22Rv1 (cell line): ENCODE results near the gene TCP11.

Experiments used
- ZFX ChIP-seq: fragments of 450-650 bp; IDR thresholded peaks from 2 replicates; pipeline ENCODE4 v1.6.1; 2017; ENCODE audit warnings: antibody characterized with exemption, borderline replicate concordance
- TF ChIP-seq, protein P1 (sequence below): fragments of 450-650 bp; IDR thresholded peaks from 2 replicates; pipeline ENCODE4 v1.5.1; 2017; ENCODE audit warnings: mild to moderate bottlenecking

DNA sequence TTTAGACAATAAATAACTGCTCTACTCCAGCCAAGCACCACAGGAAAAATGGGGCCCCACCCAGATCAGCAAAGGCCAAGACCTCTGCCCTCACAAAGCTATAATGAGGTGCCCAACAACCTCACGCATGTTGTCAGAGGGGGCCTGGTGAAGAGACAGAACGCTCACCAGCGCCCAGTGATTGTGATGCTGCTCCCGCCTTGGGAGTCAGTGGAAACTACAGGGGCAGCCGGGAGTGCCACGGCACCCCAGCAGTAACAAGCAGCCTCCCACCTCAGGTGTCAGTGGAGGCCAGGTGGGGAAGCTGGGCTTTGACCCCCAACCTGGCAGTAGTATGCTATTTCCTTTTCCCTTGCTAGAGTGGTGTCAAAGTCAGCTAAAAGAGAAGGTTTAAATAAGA, 47.4 kb downstream of the TCP11 start:
- TF ChIP-seq, protein P1, sequence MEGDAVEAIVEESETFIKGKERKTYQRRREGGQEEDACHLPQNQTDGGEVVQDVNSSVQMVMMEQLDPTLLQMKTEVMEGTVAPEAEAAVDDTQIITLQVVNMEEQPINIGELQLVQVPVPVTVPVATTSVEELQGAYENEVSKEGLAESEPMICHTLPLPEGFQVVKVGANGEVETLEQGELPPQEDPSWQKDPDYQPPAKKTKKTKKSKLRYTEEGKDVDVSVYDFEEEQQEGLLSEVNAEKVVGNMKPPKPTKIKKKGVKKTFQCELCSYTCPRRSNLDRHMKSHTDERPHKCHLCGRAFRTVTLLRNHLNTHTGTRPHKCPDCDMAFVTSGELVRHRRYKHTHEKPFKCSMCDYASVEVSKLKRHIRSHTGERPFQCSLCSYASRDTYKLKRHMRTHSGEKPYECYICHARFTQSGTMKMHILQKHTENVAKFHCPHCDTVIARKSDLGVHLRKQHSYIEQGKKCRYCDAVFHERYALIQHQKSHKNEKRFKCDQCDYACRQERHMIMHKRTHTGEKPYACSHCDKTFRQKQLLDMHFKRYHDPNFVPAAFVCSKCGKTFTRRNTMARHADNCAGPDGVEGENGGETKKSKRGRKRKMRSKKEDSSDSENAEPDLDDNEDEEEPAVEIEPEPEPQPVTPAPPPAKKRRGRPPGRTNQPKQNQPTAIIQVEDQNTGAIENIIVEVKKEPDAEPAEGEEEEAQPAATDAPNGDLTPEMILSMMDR: no peak
- TF ChIP-seq ZFX: no peak
